Measurements from ENCODE around the gene DNAH14.
A peak's percentile ranks its signal among the peaks of the same experiment; 100 is the strongest.

The DNAH14 gene

DNA sequence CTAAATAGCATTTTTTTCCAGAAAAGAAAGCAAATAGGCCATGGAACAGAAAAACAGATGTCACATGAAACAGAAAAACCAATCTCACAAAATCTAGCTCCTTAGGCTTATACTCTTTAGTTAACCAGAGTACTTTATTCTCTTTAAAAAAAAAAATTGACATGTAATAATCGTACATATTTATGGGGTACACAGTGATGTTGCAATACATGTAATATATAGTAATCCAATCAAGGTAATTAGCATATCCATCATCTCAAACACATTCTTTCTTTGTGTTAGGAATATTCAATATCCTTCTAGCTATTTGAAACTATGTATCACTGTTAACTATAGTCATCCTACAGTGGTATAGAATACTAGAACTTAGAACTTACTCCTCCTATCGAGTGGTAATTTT is 478.3 kb downstream of the DNAH14 start:
- DNase-seq (ENCODE audit: low read depth), result no peak

DNA sequence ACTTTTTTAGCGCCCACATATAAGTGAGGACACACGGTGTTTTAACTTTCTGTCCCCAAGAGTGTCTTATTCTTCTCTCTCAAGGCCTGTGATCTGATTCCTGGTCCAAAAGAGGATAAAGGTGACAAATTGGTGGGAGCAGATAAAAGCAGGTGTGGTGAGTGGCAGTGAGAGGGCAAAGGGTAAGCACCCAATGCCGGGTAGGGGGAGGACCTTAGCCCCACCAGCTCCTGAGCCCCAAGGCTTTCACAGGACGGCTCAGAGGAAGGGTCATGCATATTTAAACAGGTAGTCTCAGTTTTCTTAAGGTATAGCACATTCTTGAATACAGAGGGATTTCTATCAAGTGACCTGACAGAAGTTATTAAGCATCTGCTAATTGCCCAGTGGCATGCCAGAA is 478.8 kb downstream of the DNAH14 start:
- DNase-seq (ENCODE audit: low read depth), result no peak

- no peak for DNase-seq (ENCODE audit: low read depth)
Measured at GRCh38 chr1:225409051-225409450, 479.6 kb downstream of the DNAH14 start.

DNA sequence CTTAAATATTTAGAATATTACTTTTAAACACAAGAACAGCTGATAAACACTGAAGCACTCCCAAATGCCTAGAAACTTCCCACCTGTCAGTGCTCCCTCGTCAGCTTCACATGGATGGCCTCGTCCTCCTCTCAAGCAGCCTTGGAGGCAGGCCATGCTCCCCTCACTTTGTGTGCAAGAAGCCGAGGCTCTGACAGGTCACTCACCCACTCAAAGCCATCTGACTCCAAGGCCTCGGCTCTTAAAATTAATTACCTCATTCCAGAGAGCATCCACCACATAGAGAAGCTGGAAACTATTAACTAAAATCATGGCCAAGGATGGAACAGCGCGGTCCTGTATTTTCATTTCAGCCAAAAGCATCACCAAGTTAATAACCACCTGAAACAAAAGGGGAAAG is 480.6 kb downstream of the DNAH14 start:
- DNase-seq (ENCODE audit: low read depth), result no peak

DNA sequence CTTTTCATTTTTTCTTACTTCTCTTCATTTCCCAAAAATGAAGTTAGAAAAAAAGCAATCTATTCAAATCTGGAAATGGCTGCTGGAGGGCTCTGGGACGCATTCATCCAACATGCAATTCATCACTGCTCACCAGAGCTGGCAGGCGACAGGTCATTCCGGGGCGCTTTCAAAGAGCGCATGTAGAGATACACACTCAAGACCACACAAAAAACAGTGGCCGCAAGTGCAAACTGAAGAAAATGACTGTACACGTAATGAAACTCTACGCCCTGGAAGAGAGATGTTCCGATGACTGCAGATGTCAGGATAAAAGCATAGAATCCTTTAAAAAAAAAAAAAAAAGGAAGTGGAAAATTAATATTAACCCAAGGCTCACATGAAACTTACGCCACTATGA is 482.8 kb downstream of the DNAH14 start:
- DNase-seq (ENCODE audit: low read depth), result no peak

DNA sequence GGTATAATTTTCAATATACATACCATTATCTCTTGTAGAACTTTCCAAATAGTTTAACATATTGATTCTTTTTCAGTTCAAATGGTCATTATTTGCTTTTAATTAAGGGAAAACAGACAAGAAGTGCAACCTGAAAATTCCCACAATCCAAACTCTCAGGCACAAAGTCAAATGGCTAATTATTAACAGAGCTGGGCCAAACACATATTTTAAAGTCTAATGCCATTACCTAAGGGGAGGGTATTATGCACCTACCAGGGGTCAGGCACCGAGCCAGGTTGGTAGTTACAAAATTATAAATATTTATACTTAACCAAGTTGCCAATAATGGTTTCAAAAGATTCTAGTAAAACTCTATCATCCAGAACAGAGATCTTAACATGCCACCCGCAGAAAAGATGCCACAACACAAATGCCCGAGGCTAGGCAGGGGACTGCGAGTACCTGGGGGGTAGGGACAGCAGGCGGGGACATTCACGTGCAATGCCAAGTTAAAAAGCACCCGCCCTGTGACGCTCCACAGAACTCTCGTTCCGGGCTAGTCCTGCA is 483.4 kb downstream of the DNAH14 start:
- no peak for DNase-seq (ENCODE audit: low read depth)

DNA sequence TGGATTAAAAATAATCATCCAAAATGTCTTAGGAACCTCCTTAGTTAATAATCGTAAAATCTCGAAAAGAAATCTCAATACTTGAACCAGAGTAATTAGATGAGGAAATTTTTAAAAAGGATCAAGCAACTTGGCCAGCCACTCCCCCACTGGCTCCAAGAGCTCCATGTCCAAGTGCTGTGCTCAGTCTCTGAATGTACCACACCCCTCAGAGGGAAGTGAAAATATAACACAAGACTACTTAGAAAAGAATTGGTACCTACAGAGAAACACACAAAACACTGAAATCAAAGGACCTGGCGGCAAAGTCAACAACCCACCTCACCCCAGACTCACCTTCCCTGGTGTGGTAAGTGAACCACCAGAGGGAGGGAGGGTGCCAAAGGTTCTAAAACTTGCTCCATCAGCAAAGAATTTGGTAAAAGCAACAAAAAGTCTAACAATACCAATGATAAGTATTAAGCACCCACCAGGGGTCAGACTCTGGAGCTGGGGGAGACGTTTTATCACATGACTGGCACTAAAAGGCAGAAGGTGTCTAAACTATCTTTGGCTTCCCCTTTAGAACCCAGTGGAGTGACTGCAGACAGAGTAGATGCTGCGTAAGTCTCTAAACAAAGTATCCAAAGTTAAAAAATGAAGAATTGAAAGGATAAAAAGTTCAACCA is 484.4 kb downstream of the DNAH14 start:
- DNase-seq (ENCODE audit: low read depth), result no peak

DNA sequence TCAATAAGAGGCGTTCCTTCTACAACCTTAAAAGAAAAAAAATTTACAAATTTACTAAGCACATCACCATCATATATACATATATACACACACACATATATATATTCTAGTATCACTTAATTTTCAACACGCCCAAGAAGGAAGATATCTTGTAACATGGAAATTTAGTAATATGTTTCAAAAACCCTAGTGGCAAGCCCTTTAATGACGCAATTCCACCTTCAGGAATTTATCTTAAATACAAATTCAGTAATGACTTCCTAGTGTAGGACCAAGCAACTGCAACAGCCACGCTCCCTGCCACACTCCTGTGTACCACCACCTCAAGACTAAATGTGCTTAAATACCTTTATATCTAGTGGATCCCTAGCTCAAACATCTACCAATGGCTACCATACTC is 485.8 kb downstream of the DNAH14 start:
- DNase-seq (ENCODE audit: low read depth), result no peak

DNA sequence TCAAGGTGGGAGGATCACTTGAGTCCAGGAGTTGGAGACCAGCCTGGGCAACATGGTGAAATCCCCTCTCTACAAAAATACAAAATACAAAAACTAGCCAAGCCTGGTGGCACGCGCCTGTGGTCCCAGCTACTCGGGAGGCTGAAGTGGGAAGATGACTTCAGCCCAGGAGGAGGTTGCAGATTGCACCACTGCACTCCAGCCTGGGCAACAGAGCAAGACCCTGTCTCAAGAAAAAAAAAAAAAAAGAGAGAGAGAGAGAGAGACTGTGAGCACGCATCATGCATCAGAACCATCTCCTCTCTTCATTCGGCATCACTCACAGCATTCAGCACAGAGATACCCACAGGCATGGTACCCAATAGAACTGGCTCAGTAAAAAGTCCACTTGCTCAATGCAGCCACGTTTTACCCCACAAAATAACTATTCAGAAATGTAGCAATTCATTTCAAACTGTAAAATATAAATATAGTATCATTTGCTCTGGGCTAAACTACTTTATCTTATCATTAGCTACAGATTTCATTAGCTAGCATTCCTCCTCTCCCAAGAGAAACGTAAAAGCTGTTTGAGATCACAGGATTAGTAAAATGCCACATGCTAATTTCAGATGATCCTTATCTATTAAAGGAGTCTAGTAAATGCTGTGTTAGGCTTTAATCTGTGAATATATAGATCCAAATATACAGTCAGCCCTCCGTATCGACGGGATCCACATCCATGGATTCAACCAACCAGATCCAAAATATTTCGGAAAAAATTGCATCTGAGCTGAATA is 486.7 kb downstream of the DNAH14 start:
- DNase-seq (ENCODE audit: low read depth), result no peak

DNA sequence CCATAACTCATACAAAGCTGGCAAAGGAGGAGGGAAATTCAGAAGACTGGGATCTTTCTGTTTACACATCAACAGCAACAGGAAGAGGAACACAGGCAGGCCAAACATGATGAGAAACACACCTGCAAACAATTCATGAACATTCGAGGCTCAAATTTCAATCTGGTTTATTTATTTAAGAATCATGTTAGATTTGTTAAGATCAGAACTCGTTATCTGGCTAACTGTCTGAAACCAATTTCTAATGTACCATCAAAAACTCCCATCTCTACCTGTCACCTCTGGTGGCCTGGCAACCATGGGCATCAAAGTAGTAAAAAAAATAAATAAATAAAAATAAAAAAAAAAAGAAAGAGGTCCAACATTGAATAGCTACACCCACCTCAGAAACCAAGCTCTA is 488.6 kb downstream of the DNAH14 start:
- no peak for DNase-seq (ENCODE audit: low read depth)

- DNase-seq (ENCODE audit: low read depth), result no peak
Measured at GRCh38 chr1:225418598-225418997, 489.1 kb downstream of the DNAH14 start.

DNA sequence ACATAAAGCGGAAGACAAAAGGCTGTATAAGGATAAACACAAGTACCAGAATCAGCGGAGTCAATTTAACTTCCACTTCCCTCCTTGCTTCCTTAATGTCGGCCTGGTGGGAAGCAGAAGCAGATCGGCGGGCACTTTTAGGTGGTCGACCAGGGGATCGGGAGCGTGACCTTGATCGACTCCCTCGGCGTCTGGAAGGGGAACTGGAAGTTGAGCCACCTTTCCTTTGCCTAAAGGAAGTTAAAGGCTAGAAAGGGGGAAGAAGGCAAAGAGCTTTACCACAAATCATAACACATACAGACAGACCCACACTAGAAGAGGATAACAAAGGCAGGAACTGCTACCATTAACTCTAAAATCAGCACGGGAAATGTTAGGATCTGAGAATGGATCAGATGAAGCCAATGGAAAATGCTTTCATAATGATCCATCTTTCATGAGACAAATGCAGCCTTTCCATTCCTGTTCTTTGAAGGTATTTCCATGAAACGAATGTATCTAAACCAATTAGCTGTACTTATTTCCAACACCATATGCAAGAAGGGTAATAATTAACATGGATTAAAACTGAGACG is 492.6 kb downstream of the DNAH14 start:
- no peak for DNase-seq (ENCODE audit: low read depth)

GRCh38 chr1:225422795-225423517 is 493.5 kb downstream of the DNAH14 start:
- no peak for DNase-seq (ENCODE audit: low read depth)

GRCh38 chr1:225423518-225423855 is 494.0 kb downstream of the DNAH14 start:
- no peak for DNase-seq (ENCODE audit: low read depth)

DNA sequence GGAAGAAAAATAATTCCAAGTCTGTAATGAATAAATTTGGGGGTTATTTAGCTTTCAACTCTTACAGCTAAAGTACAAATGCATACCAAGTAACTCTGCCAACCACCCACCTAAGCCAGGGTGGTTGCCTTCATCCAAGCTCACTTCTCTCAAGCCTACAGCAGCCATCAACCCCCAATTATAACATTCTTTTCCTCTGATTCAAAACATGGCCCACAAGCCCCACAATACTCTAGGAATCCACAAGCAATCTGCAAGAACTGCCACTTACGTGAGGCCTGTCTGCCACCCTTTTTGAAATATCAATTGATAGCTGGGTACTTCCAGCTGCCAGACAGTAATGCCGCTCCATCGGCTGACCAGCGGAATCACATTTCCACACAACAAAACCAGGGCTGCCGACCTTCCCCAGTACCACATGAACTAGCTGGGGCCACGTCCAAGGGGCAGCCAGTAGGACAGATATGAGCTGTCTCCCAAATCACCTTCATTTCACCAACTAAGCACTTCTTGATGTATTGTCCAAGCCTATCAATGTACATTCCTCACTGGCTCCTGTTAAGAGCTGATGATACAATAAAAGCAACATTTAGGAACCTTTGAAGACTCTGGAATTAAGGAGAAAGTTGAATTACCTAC is 495.2 kb downstream of the DNAH14 start:
- DNase-seq (ENCODE audit: low read depth), result no peak

DNA sequence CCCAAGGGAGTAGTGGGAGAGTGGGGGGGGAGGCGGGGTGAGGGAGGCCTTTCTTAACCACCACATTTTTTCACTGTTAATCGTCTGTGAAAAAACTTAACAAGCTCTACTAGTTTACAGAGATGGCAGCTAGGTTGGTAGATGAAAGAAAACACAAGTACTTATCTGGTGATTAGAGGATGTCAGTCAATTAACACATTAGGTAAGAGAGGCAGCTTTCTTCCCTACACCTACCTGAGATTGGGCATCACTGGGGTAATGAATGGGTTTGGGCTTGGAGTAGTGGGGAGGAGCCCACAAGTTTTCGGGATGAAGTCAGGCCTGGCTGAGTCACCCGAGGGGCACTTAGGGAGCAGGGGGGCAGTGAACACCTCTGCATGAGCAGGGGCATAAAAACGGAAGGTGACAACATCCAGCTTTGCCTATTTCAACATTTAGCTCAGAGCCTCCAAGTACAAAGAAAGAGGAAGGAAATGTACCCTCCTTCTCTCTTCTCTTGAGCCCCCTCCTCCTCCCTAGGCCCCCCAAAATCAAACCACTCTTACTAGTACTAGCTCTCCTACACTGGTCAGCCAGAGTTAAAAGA is 495.8 kb downstream of the DNAH14 start:
- DNase-seq (ENCODE audit: low read depth), result no peak

GRCh38 chr1:225426395-225427234 is 497.1 kb downstream of the DNAH14 start:
- DNase-seq (ENCODE audit: low read depth), result no peak

DNA sequence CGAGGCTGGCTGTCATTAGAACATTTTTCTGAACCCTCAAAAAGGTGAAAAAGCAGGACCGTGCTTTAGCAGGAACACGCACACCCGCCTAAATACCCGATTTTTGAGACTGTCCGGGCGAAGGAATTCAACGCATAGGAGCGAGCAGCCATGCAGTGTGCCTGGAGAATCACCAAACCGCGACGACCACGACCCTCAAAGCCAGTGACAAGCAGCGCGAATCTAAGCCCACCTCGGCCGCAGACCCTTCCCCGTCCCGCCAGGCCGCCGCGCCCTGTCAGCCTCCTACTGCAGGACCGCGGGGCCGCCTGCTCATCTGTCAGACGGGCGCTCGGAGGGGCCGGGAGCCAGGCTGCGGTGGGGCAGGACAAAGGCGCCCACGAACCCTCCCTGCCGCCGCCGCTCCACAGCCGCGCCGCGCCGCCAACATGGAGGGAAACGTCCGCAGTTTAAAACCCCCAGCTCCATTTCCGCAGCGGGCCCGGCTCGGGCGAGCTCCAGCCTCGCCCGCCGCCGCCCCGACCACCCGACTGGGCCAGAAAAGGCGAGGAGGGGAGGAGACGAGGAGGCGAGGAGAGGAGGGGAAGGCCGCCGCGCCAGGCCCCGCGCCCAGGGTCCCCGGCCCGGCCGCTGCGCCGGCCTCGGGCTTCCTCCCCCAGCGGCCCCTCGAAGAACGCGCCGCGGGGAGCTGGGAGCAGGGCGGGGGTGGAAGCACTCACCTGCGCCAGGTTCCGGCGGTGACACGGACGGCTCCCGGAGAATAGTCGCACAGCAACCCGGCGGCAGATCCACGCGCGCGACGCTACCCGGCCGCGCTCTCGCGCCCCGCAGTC is 498.0 kb downstream of the DNAH14 start, which contains the start of gene LBR:
TSS of gene LBR (minus strand) at position 804 of the 833 bp plus-strand sequence. CDS start 3,963 bp downstream, outside the sequence.
- DNase-seq (ENCODE audit: low read depth), result no peak

DNA sequence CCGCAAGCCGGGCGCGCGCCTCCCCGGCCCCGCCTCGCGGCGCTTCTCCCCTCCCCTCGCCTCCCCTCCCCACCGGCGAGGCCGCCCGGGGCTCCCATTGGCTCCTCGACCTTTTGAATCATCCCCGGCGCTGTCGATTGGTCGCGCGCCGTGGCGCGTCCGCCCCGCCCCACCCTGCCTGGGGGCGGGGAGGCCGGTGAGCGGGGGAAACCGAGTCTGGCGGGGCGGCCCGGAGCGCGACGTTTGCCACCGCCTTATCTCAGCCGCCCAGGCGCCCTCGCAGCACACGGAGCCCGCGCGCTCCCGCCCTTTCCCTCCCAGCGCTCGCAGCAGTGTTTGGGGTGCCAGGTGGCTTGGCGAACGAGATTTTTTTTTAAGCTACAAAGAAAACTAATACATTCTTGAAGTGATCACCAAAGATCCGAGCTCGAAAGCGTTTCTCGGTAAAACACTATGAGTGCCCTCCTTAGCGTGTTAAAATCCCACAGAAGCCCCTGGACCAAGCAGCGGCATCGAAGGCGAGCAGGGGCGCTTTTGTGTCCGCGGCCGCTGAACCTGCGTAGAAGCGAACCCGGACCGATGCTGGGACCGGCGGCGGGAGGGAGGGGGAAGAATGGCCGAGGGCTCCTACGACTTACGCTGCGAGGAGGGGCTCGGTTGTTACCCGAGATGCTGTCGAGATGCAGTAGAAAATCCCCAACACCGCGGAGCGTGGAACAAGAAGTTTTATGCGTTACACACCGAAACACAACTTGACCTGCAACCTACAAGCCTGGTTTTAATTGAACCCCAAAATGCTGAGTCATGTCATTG is 498.8 kb downstream of the DNAH14 start:
- DNase-seq (ENCODE audit: low read depth), result peak; percentile 76
